Esophagus squamous epithelium (tissue), 4 donors: ENCODE measurements around the gene HECTD1.

Experiments
- CTCF ChIP-seq, 6 experiments: fragments of 450-650 bp in 4 of 6; fragments of 200-600 bp in 2 of 6; sonication (generic) in 2 of 6; IDR thresholded peaks; one replicate each; pipeline ENCODE4 v1.5.1; 2016 to 2019; ENCODE audit warnings: antibody characterized with exemption in 6 of 6, mild to moderate bottlenecking in 4 of 6, moderate library complexity in 4 of 6
- POLR2A ChIP-seq, 4 donors: fragments of 450-650 bp; IDR thresholded peaks; one replicate each; pipeline ENCODE4 v1.6.1; 2017; ENCODE audit warnings: antibody characterized with exemption in 4 of 4, mild to moderate bottlenecking in 4 of 4, moderate library complexity in 3 of 4

GRCh38 chr14:31080484-31080883 lies 127.1 kb downstream of the HECTD1 start:
- no peak for TF ChIP-seq CTCF (IDR thresholded peaks at IDR 0.05)
- no peak for TF ChIP-seq POLR2A (IDR thresholded peaks at IDR 0.05)
